ENCODE data around the gene BCAS3. TPM values are rescaled to one million over a fixed set of nuclear protein-coding genes. Genes with fewer than 3 reads are reported as not detected.

Gene BCAS3
- total RNA-seq, 4 donors from 2014 or later, result 20.7 to 76.3 (median 39.8) TPM

DNA sequence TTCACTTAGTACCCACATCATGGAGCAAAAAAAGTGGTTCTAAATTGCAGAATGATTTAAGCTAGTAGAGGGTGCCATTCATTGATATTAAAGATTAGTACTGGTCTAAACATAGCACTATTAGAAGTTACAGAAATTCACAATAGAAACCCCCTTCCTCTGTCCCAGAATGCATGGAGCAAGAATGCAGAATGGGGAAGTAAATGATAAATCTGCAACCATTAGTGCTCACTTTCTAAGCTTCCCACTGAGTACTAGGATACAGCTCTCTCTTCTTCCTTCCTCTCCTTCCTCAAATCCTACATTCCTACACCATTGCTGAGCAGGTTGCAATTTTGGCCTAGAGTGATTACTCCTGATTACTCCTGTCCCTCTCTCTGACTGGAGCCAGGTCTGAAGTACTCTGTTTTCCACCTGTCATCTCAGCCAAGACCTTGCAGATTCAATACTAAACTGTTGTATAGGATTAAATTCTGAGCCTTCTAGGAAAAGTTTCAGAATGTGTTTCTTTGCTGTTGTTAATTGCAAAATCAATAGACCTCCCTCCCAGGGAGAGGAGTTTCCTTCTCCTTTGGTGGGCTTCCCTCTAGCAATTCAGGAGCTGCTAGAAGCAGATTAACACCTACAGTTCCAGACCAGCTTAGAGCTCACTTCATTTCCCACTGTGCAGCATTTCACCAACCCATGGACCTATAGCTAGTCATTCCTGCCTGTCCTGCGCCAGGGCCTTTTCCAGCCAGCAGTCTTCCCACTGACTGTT is 556.5 kb downstream of the BCAS3 start:
- Histone ChIP-seq H3K27ac (no peak overlapping the region), H3K27me3 (no peaks in the 10 kb centered on the region), H3K36me3 (no peaks in the 10 kb centered on the region), H3K9me3 (peaks cover 0 to 4% of the 10 kb centered on the region in 2 donors), H3K4me1 (peaks cover 0 to 20% (median 1%) of the 10 kb centered on the region in 4 donors), H3K4me3 (no peak overlapping the region)
- WGBS, 2 donors (ENCODE audit: low coverage in 1 of 2), result 95% methylated on average over 1 of the region's 1 CpG; no CpG with 5 or more reads in 1 of the 2 donors
- intact Hi-C loops (cut with DNase I; ENCODE audit: low total_unique reads) (no loop called here), in situ Hi-C loops (cut with MboI; ENCODE audit: low pct_ligation_motif_present in 1 of 4, low pct_unique_long_range_greater_than_20kb in 1 of 4, low sequenced_read_pairs in 3 of 4) (loop anchor here in 1 of 4 donors (10.0 to 25.0 kb wide), 2 partner anchors 61 to 153 kb away; partner anchors contain the start of gene TBX2)
- TF ChIP-seq POLR2AphosphoS5 (IDR thresholded peaks at IDR 0.05) (no peak), EP300 (IDR thresholded peaks at IDR 0.05; ENCODE audit: low read depth) (no peak), POLR2A (IDR thresholded peaks at IDR 0.05) (no peak)
- TF ChIP-seq, protein P1, sequence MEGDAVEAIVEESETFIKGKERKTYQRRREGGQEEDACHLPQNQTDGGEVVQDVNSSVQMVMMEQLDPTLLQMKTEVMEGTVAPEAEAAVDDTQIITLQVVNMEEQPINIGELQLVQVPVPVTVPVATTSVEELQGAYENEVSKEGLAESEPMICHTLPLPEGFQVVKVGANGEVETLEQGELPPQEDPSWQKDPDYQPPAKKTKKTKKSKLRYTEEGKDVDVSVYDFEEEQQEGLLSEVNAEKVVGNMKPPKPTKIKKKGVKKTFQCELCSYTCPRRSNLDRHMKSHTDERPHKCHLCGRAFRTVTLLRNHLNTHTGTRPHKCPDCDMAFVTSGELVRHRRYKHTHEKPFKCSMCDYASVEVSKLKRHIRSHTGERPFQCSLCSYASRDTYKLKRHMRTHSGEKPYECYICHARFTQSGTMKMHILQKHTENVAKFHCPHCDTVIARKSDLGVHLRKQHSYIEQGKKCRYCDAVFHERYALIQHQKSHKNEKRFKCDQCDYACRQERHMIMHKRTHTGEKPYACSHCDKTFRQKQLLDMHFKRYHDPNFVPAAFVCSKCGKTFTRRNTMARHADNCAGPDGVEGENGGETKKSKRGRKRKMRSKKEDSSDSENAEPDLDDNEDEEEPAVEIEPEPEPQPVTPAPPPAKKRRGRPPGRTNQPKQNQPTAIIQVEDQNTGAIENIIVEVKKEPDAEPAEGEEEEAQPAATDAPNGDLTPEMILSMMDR (IDR thresholded peaks at IDR 0.05), result no peak
- no peak for DNase-seq

DNA sequence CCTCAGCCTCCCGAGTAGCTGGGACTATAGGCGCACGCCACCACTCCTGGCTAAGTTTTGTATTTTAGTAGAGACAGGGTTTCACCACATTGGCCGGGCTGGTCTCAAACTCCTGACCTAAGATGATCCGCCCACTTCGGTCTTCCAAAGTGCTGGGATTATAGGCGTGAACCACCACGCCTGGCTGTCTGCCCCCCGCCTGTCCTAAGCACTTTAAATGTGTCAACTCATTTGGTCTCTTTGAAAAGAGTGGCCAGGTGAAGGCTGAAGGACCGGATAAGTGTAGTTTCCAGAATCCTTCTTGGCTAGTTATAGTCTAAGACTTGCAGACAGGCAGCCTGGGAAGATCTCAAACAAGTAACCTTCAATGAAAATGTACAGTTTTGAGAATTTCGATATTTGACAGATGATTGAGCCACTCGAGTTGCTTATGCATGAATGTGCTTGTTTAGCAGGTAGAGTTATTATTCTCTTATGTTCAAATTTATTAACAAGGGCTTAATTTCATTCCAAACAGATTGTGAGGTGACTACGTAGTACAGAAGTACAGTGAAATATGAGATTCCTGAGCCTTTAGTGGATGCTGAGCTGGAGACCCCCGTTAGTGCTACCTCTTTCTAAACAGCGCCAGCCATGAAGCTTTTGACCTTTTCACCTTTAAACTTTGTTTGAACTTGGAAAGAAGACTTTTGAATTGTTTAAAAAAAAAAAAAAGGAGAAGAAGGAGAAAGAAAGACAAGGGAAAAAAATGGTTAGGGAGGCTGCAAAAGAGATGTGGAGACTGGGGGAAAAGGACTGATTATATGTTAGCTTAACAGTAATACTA is 557.6 kb downstream of the BCAS3 start:
- DNase-seq, result no peak
- peak overlapping the region in 1 of 4 donors; percentile 47 for H3K27ac ChIP-seq
- peaks cover 0 to 4% of the 10 kb centered on the region in 2 donors for H3K9me3 ChIP-seq
- in situ Hi-C loops (cut with MboI; ENCODE audit: low pct_ligation_motif_present in 1 of 4, low pct_unique_long_range_greater_than_20kb in 1 of 4, low sequenced_read_pairs in 3 of 4) (loop anchor here in 1 of 4 donors (10.0 to 25.0 kb wide), 2 partner anchors 60 to 152 kb away; partner anchors contain the start of gene TBX2), intact Hi-C loops (cut with DNase I; ENCODE audit: low total_unique reads) (no loop called here)
- H3K36me3 ChIP-seq, result no peaks in the 10 kb centered on the region
- no peaks in the 10 kb centered on the region for H3K27me3 ChIP-seq
- no peak overlapping the region for H3K4me3 ChIP-seq
- TF ChIP-seq POLR2AphosphoS5 (IDR thresholded peaks at IDR 0.05), result no peak
- no peak for TF ChIP-seq EP300 (IDR thresholded peaks at IDR 0.05; ENCODE audit: low read depth)
- no peak for TF ChIP-seq POLR2A (IDR thresholded peaks at IDR 0.05)
- TF ChIP-seq, protein P1 (IDR thresholded peaks at IDR 0.05), result no peak
- 59 to 69% methylated on average over 11 to 15 of the region's 15 CpGs for WGBS, 2 donors (ENCODE audit: low coverage in 1 of 2)
- peaks cover 0 to 26% (median 1%) of the 10 kb centered on the region in 4 donors for H3K4me1 ChIP-seq

DNA sequence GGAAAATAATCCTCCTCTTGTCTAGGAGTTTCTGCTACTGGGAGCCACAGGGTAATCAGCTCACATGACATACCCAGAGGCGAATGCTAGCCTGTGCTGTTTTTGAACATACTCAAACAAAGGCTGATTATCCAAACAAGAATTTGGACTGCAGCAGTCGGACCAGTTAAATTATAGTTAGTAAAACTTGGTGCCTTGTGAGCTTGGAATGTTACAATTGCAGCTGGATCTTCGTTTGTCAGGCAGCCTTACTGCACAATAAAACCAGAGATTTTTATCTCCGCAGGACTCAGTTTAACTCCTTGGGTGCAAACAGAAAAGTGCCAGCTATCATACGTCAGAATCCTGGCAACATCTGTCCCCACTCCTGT is 558.2 kb downstream of the BCAS3 start:
- in situ Hi-C loops (cut with MboI; ENCODE audit: low pct_ligation_motif_present in 1 of 4, low pct_unique_long_range_greater_than_20kb in 1 of 4, low sequenced_read_pairs in 3 of 4) (loop anchor here in 1 of 4 donors (10.0 to 25.0 kb wide), 2 partner anchors 59 to 151 kb away; partner anchors contain the start of gene TBX2), intact Hi-C loops (cut with DNase I; ENCODE audit: low total_unique reads) (no loop called here)
- no peak overlapping the region for H3K4me3 ChIP-seq
- WGBS, 2 donors (ENCODE audit: low coverage in 1 of 2), result 29% methylated on average over 5 of the region's 5 CpGs; no CpG with 5 or more reads in 1 of the 2 donors
- TF ChIP-seq POLR2A (IDR thresholded peaks at IDR 0.05) (no peak), POLR2AphosphoS5 (IDR thresholded peaks at IDR 0.05) (no peak), EP300 (IDR thresholded peaks at IDR 0.05; ENCODE audit: low read depth) (no peak)
- TF ChIP-seq, protein P1 (IDR thresholded peaks at IDR 0.05), result no peak
- no peak for DNase-seq
- peaks cover 0 to 4% of the 10 kb centered on the region in 2 donors for H3K9me3 ChIP-seq
- no peaks in the 10 kb centered on the region for H3K36me3 ChIP-seq
- peak overlapping the region in 1 of 4 donors; percentile 47 for H3K27ac ChIP-seq
- H3K4me1 ChIP-seq, result peaks cover 0 to 26% (median 1%) of the 10 kb centered on the region in 4 donors
- H3K27me3 ChIP-seq, result no peaks in the 10 kb centered on the region

DNA sequence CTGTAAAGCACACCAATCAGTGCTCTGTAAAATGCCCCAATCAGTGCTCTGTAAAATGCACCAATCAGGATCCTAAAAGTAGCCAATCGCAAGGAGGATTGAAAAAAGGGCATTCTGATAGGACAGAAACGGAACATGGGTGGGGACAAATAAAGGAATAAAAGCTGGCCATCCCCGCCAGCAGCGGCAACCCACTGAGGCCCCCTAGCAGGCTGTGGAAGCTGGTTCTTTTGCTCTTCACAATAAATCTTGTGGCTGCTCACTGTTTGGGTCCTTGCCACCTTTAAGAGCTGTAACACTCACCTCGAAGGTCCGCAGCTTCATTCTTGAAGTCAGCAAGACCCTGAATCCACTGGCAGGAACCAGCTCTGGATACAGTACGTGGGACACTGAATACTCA is 559.6 kb downstream of the BCAS3 start:
- TF ChIP-seq POLR2A (IDR thresholded peaks at IDR 0.05) (no peak), EP300 (IDR thresholded peaks at IDR 0.05; ENCODE audit: low read depth) (no peak), POLR2AphosphoS5 (IDR thresholded peaks at IDR 0.05) (no peak)
- TF ChIP-seq, protein P1 (IDR thresholded peaks at IDR 0.05), result no peak
- in situ Hi-C loops (cut with MboI; ENCODE audit: low pct_ligation_motif_present in 1 of 4, low pct_unique_long_range_greater_than_20kb in 1 of 4, low sequenced_read_pairs in 3 of 4) (loop anchor here in 1 of 4 donors (10.0 to 25.0 kb wide), 2 partner anchors 58 to 150 kb away; partner anchors contain the start of gene TBX2), intact Hi-C loops (cut with DNase I; ENCODE audit: low total_unique reads) (no loop called here)
- 89 to 96% methylated on average over 5 to 7 of the region's 7 CpGs for WGBS, 2 donors (ENCODE audit: low coverage in 1 of 2)
- Histone ChIP-seq H3K9me3 (peaks cover 0 to 4% of the 10 kb centered on the region in 2 donors), H3K36me3 (no peaks in the 10 kb centered on the region), H3K4me3 (no peak overlapping the region), H3K27ac (no peak overlapping the region), H3K27me3 (no peaks in the 10 kb centered on the region), H3K4me1 (peaks cover 0 to 26% (median 1%) of the 10 kb centered on the region in 4 donors)
- no peak for DNase-seq

Data from transverse colon (tissue), 4 donors.